Measurements from ENCODE around the gene CSNK1D.
A peak's percentile ranks its signal among the peaks of the same experiment; 100 is the strongest.

Gene CSNK1D

DNA sequence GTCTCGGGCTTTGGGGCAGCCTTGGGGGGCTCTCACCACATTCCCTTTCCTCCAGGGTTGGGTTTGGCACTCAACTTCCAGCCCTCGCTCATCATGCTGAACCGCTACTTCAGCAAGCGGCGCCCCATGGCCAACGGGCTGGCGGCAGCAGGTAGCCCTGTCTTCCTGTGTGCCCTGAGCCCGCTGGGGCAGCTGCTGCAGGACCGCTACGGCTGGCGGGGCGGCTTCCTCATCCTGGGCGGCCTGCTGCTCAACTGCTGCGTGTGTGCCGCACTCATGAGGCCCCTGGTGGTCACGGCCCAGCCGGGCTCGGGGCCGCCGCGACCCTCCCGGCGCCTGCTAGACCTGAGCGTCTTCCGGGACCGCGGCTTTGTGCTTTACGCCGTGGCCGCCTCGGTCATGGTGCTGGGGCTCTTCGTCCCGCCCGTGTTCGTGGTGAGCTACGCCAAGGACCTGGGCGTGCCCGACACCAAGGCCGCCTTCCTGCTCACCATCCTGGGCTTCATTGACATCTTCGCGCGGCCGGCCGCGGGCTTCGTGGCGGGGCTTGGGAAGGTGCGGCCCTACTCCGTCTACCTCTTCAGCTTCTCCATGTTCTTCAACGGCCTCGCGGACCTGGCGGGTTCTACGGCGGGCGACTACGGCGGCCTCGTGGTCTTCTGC lies 36.3 kb downstream of the CSNK1D start:
- TF ChIP-seq, protein P1, sequence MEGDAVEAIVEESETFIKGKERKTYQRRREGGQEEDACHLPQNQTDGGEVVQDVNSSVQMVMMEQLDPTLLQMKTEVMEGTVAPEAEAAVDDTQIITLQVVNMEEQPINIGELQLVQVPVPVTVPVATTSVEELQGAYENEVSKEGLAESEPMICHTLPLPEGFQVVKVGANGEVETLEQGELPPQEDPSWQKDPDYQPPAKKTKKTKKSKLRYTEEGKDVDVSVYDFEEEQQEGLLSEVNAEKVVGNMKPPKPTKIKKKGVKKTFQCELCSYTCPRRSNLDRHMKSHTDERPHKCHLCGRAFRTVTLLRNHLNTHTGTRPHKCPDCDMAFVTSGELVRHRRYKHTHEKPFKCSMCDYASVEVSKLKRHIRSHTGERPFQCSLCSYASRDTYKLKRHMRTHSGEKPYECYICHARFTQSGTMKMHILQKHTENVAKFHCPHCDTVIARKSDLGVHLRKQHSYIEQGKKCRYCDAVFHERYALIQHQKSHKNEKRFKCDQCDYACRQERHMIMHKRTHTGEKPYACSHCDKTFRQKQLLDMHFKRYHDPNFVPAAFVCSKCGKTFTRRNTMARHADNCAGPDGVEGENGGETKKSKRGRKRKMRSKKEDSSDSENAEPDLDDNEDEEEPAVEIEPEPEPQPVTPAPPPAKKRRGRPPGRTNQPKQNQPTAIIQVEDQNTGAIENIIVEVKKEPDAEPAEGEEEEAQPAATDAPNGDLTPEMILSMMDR (IDR thresholded peaks at IDR 0.05; ENCODE audit: borderline replicate concordance, insufficient read depth, low read depth, low read length), result no peak

DNA sequence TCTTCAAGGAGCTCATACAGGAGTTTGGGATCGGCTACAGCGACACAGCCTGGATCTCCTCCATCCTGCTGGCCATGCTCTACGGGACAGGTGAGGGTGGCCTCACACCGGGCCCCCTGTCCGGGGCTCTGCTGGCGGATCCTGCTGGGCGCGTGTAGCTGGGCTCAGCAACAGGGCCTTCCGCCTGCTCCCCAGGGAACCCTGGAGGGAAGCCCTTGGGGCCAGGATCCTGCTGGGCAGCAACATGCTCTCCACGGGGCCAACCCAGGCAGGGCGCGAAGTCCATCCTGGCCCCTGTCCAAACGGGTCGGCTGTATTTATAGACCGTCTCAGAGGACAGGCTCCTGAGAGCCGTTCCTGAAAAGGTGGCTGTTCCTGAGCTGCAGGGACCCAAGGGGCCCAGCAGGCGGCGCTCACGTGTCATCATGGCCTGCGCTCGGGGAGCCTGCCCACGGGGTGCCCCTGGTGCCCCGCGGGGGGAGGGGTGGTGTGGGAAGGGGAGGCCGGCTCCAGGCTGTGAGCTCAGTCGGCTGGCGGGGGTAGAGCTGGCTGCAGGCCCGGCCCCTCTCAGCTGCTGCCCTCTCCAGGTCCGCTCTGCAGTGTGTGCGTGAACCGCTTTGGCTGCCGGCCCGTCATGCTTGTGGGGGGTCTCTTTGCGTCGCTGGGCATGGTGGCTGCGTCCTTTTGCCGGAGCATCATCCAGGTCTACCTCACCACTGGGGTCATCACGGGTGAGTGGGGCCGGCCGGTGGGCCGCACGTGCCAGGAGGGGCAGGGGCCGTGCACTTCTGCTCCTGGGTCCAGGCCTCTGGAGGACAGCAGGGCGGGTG lies 37.1 kb downstream of the CSNK1D start:
- TF ChIP-seq, protein P1 (IDR thresholded peaks at IDR 0.05; ENCODE audit: borderline replicate concordance, insufficient read depth, low read depth, low read length), result peak; percentile 96
- H3K4me3 ChIP-seq (ENCODE audit: low read depth, low read length), result no peak overlapping the region

More for the DNA sequence above, 36.3 kb downstream of the CSNK1D start:
- H3K4me3 ChIP-seq (ENCODE audit: low read depth, low read length), result no peak overlapping the region

DNA sequence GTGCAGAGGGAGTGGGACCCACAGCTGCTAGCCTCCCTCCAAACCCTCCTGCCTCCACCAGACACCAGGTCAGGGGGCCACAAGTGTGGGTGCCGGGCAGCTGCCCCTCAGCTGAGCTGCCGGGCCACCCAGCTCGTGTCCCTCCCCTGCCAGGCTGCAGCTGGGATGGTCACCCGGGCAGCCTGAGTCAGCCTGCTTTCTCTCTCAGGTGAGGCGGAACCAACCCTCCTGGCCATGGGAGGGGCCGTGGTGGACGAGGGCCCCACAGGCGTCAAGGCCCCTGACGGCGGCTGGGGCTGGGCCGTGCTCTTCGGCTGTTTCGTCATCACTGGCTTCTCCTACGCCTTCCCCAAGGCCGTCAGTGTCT lies 37.7 kb downstream of the CSNK1D start:
- H3K4me3 ChIP-seq (ENCODE audit: low read depth, low read length), result no peak overlapping the region
- TF ChIP-seq, protein P1 (IDR thresholded peaks at IDR 0.05; ENCODE audit: borderline replicate concordance, insufficient read depth, low read depth, low read length), result no peak

DNA sequence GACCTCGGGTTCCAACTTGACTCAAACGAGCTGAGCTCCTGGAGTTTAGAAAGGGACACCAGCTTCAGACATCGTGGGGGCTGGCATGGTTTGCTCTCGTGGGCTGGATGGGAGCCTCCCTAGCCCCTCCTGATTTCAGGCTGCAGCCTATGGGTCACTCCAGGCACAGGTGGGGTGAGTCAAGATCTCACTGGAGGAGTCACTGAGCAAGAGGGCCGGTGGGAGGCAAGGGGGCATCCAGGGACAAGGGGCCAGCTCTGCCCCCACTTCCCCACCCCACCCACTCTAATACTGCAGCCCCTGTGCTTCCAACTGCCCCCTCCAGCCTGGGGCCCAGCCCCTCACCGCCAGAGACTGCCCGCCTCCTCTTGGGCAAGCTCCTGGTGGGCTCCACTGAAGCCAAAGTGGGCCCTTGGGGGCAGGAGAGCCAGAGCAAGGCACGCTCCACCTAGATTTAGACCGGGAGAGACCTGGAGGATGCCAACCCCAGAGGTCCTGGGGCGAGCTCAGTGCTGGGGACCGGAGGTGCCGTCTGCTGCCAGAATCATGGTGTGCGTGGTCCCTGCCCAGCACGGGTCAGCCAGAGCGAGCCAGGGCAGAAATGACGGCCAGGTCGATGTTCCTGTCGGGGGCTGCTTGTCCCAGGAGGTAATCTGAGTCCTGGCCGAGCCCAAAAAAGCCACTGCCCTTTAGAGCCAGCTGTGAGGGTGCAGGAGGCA lies 38.3 kb downstream of the CSNK1D start:
- no peak overlapping the region for H3K4me3 ChIP-seq (ENCODE audit: low read depth, low read length)
- TF ChIP-seq, protein P1 (IDR thresholded peaks at IDR 0.05; ENCODE audit: borderline replicate concordance, insufficient read depth, low read depth, low read length), result no peak

DNA sequence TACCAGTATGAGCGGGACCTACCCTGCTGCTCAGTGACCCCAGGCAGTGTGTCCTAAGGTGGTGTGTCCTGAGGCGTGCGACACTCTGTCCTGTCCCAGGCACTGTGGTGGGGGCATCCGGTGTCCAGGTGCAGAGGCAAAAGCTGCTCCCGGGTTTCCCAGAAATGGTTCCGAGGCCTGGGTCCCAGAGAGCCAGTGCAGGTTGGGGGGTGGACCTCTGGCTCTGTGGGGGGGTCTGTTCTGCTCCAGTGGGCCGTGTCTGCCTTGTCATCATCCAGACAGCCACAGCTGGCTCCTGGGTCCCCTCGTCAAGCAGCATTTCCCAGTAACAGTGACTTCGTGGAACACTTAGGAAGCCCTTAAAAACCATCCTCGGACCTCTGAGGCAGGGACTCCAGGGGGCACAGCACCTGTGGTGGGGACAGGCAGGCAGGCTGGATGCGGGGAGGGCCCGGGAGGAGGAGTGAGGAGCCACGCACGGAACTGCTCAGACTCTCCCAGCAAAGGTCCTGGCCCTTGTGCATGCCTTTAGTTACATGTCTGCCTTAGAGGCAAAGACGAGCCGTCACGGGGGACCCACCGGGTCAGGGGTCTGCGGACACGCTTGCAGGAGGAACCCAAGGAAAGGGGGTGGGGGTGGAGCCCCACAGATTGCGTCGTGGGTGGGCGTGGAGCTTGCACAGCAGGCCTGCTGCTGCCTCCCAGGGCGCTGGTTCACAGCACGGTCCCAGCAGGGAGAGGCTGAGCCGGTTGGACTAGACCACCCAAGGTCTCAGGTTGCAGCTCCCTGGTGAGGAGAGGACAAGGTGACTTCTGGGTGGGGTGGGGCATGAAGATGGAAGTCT lies 39.1 kb downstream of the CSNK1D start:
- TF ChIP-seq, protein P1 (IDR thresholded peaks at IDR 0.05; ENCODE audit: borderline replicate concordance, insufficient read depth, low read depth, low read length), result no peak
- no peak overlapping the region for H3K4me3 ChIP-seq (ENCODE audit: low read depth, low read length)

DNA sequence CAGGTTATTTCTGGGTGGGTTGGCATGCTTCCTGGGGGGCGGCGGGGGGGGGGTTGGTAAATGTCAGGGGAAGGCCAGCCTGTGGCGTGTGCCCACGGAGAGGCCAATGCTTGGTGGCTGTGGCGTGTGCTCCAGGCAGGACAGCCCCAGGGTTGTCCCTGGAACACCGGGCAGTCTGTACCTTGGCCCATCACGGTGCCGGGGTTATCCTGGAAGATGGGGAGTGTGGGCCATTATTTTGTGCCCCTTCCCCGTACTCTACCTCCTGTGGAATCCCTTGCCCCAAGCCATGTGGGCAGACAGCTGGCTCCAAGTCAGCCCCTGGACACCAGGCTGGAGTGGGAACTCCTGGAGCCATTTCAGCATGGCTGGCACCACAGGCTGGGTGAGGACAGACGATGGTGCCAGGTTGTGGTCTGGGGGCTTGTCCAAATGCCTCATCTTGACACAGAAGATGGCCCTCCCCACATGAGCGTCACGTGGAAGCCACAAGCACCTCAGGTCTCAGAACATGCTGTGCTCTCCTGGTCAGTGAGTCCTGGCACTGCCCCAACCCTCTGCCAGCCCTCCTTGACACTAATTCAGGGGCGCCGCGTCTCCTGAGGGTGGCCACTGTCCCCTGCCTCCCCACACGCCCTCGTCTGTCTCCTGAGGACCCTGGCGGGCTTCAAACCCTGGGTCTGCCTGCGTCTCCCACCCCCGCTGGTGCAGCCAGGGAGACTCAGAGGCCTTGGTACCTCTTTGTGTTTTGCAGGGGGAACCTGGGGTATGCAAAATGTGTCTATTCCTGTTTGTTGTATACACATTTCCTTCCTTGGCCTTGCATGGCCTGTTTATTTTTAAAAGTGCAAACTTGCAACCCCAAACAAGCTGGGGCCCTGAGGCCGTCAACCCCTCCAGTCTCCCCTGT lies 40.4 kb downstream of the CSNK1D start:
- H3K4me3 ChIP-seq (ENCODE audit: low read depth, low read length), result peak overlapping the region; percentile 12

More for the DNA sequence above, 40.4 kb downstream of the CSNK1D start:
- TF ChIP-seq, protein P1 (IDR thresholded peaks at IDR 0.05; ENCODE audit: borderline replicate concordance, insufficient read depth, low read depth, low read length), result no peak
